HepG2 (cell line): ENCODE data around the gene NOL4L. TPM values are rescaled to one million over a fixed set of nuclear protein-coding genes. Genes with fewer than 3 reads are reported as not detected.

Experiments used
- ATAC-seq: fragments of 200-7000 bp; cut with Tn5 transposase; 3 replicates; pipeline ENCODE4 v1.9.1; 2020; ENCODE audit warnings: mild to moderate bottlenecking, moderate library complexity
- BruUV-seq: library from RNA; stranded (reverse); fragments of 400-500 nt; replicated peaks from 2 replicates; lab custom pipeline; 2021; lab: Mats Ljungman, UMichigan
- CTCF ChIA-PET: fragments of 300-600 bp; formaldehyde crosslinking; extraction: SDS; loops from one replicate; lab custom pipeline; 2021; ENCODE audit warnings: low total read pairs, inconsistent platforms, low intra/inter-chr PET ratio; lab: Yijun Ruan, JAX
- POLR2A ChIA-PET: fragments of 350-600 bp; sonication (Branson Sonifier 250); formaldehyde crosslinking; loops from one replicate; lab custom pipeline; 2020; ENCODE audit warnings: antibody characterized with exemption, inconsistent platforms; lab: Yijun Ruan, JAX
- DNase-seq: peaks from one replicate; pipeline ENCODE4 v3.0.0-alpha.2; 2015; ENCODE audit warnings: low spot score
- FAIRE-seq: peaks from 3 replicates; lab custom pipeline; 2011; peaks lifted over from hg19 to GRCh38; lab: Jason Lieb, UNC
- H2AFZ ChIP-seq: one replicate; pipeline ENCODE4 v1.6.1; 2011; ENCODE audit warnings: low read length, inconsistent platforms
- H3K27ac ChIP-seq: fragments of 300-600 bp; 3 replicates; pipeline ENCODE4 v1.8.0; 2011; ENCODE audit warnings: mixed run types, mild to moderate bottlenecking, mixed read lengths, low read length, inconsistent platforms; ENCODE audit not compliant: insufficient read depth; ENCODE audit errors: extremely low read length
- H3K27me3 ChIP-seq, 2 experiments: fragments of 200-600 bp in 1 of 2; 2 replicates in 1 of 2; 3 replicates in 1 of 2; pipeline versions ENCODE4 v1.6.0 to v1.8.0; 2011; ENCODE audit warnings: low read length in 2 of 2, mild to moderate bottlenecking in 2 of 2, moderate library complexity in 2 of 2, inconsistent platforms in 1 of 2; ENCODE audit not compliant: insufficient read depth in 2 of 2, control insufficient read depth in 1 of 2
- H3K36me3 ChIP-seq, 2 experiments: fragments of 200-600 bp in 1 of 2; replicated peaks in 1 of 2; 2 replicates in 1 of 2; 3 replicates in 1 of 2; pipeline versions ENCODE4 v1.5.1 to v1.8.0; 2011; ENCODE audit warnings: low read length in 2 of 2, inconsistent platforms in 1 of 2; ENCODE audit not compliant: insufficient read depth in 2 of 2, control insufficient read depth in 1 of 2
- H3K4me1 ChIP-seq: 2 replicates; pipeline ENCODE4 v1.5.1; 2012; ENCODE audit warnings: low read length, inconsistent platforms; ENCODE audit not compliant: insufficient read depth
- H3K4me2 ChIP-seq: 2 replicates; pipeline ENCODE4 v1.6.0; 2011; ENCODE audit warnings: low read depth, low read length, inconsistent platforms
- H3K4me3 ChIP-seq, 3 experiments: fragments of 200-600 bp in 1 of 3; sonication (generic), shearing (Covaris generic) in 1 of 3; replicated peaks in 1 of 3; 2 replicates each; pipeline ENCODE4 v1.5.1; 2011 to 2016; ENCODE audit warnings: low read length in 3 of 3, inconsistent platforms in 2 of 3, low read depth in 2 of 3, mild to moderate bottlenecking in 2 of 3, control low read depth in 1 of 3, mixed read lengths in 1 of 3; ENCODE audit not compliant: insufficient read depth in 1 of 3
- H3K79me2 ChIP-seq: one replicate; pipeline ENCODE4 v1.6.1; 2011; ENCODE audit warnings: low read length, inconsistent platforms; ENCODE audit not compliant: insufficient read depth
- H3K9ac ChIP-seq: 2 replicates; pipeline ENCODE4 v1.6.0; 2011; ENCODE audit warnings: mild to moderate bottlenecking, low read depth, low read length, inconsistent platforms; ENCODE audit not compliant: insufficient read depth
- H3K9me3 ChIP-seq: 2 replicates; pipeline ENCODE4 v1.5.1; 2012; ENCODE audit warnings: mild to moderate bottlenecking, low read length
- H4K20me1 ChIP-seq: 2 replicates; pipeline ENCODE4 v1.6.0; 2011; ENCODE audit warnings: inconsistent platforms, mild to moderate bottlenecking, low read length, moderate library complexity; ENCODE audit not compliant: insufficient read depth
- EP300 ChIP-seq, 3 experiments: sonication (generic) in 1 of 3; formaldehyde crosslinking in 1 of 3; IDR thresholded peaks; 2 replicates each; pipeline versions ENCODE4 v1.5.1 to v1.6.1; 2011 to 2020; ENCODE audit warnings: low read depth in 2 of 3, low read length in 2 of 3, borderline replicate concordance in 1 of 3, improper control_type of control experiment in 1 of 3, mild to moderate bottlenecking in 1 of 3, missing genetic modification reagents in 1 of 3, moderate library complexity in 1 of 3
- FOSL1 ChIP-seq: sonication (generic); formaldehyde crosslinking; IDR thresholded peaks from 2 replicates; pipeline ENCODE4 v1.9.0; 2021; ENCODE audit warnings: missing genetic modification reagents, borderline replicate concordance
- HDAC1 ChIP-seq: sonication (generic); formaldehyde crosslinking; IDR thresholded peaks from 2 replicates; pipeline ENCODE4 v1.5.1; 2020; ENCODE audit warnings: mild to moderate bottlenecking, missing genetic modification reagents
- HNF4G ChIP-seq, 2 experiments: sonication (generic) in 1 of 2; formaldehyde crosslinking in 1 of 2; IDR thresholded peaks; 2 replicates each; pipeline versions ENCODE4 v1.4.0 to v1.6.1; 2011 to 2020; ENCODE audit warnings: borderline replicate concordance in 2 of 2, low read depth in 2 of 2, mild to moderate bottlenecking in 2 of 2, low read length in 1 of 2, missing genetic modification reagents in 1 of 2, moderate library complexity in 1 of 2
- HNRNPL ChIP-seq: fragments of 200-400 bp; formaldehyde crosslinking; IDR thresholded peaks from 2 replicates; pipeline ENCODE4 v1.6.1; 2017; ENCODE audit warnings: mild to moderate bottlenecking, low read depth, low read length
- HOXA3 ChIP-seq: sonication (generic); formaldehyde crosslinking; IDR thresholded peaks from 2 replicates; pipeline ENCODE4 v1.5.0; 2020; ENCODE audit warnings: missing genetic modification reagents
- IKZF5 ChIP-seq: IDR thresholded peaks from 2 replicates; pipeline ENCODE4 v1.6.1; 2018; ENCODE audit warnings: missing genetic modification reagents, mild to moderate bottlenecking, missing compliant biosample characterization
- JUND ChIP-seq: sonication (generic); formaldehyde crosslinking; IDR thresholded peaks from 2 replicates; pipeline ENCODE4 v1.8.0; 2022; ENCODE audit warnings: mild to moderate bottlenecking, missing genetic modification reagents
- NONO ChIP-seq, 2 experiments: fragments of 450-650 bp in 1 of 2; sonication (generic) in 1 of 2; formaldehyde crosslinking in 1 of 2; IDR thresholded peaks in 1 of 2; conservative IDR thresholded peaks in 1 of 2; 2 replicates each; pipeline versions ENCODE4 v1.6.1 to v1.8.0; 2017 to 2022; ENCODE audit warnings: mild to moderate bottlenecking in 1 of 2, missing genetic modification reagents in 1 of 2, moderate library complexity in 1 of 2
- PAF1 ChIP-seq: IDR thresholded peaks from 2 replicates; pipeline ENCODE4 v1.6.1; 2016; ENCODE audit warnings: missing genetic modification reagents, missing compliant biosample characterization
- POLR2A ChIP-seq, 2 experiments: IDR thresholded peaks; 2 replicates each; pipeline ENCODE4 v1.6.1; 2011; ENCODE audit warnings: low read depth in 2 of 2, low read length in 2 of 2, mild to moderate bottlenecking in 1 of 2, moderate library complexity in 1 of 2; ENCODE audit not compliant: insufficient read depth in 1 of 2
- RBM22 ChIP-seq: fragments of 200-400 bp; formaldehyde crosslinking; optimal IDR thresholded peaks from 2 replicates; pipeline ENCODE3; 2017; ENCODE audit warnings: mild to moderate bottlenecking, low read length, moderate library complexity
- SALL1 ChIP-seq: sonication (generic); formaldehyde crosslinking; IDR thresholded peaks from 2 replicates; pipeline ENCODE4 v1.8.0; 2022; ENCODE audit warnings: mild to moderate bottlenecking, missing genetic modification reagents
- SP2 ChIP-seq: sonication (generic); formaldehyde crosslinking; IDR thresholded peaks from 2 replicates; pipeline ENCODE4 v1.5.1; 2020; ENCODE audit warnings: mild to moderate bottlenecking, missing genetic modification reagents
- THYN1 ChIP-seq: sonication (generic); formaldehyde crosslinking; IDR thresholded peaks from 2 replicates; pipeline ENCODE4 v1.8.1; 2023; ENCODE audit warnings: low read depth, mild to moderate bottlenecking, moderate library complexity, missing genetic modification reagents, borderline replicate concordance
- ZFY ChIP-seq: sonication (generic); formaldehyde crosslinking; IDR thresholded peaks from 2 replicates; pipeline ENCODE4 v1.4.0; 2020; ENCODE audit warnings: missing genetic modification reagents
- ZMYM2 ChIP-seq: sonication (generic); formaldehyde crosslinking; IDR thresholded peaks from 2 replicates; pipeline ENCODE4 v1.8.0; 2022; ENCODE audit warnings: mild to moderate bottlenecking, missing genetic modification reagents
- ZNF619 ChIP-seq: sonication (generic); formaldehyde crosslinking; IDR thresholded peaks from 2 replicates; pipeline ENCODE4 v1.4.0; 2020; ENCODE audit warnings: mild to moderate bottlenecking, missing genetic modification reagents
- WGBS: methylation state at CpG from one replicate; pipeline ENCODE4 v1.1.6; 2017; ENCODE audit warnings: low lambda C conversion rate; 5-methylcytosine and 5-hydroxymethylcytosine counted together
- in situ Hi-C: cut with HindIII; loops from 2 replicates; pipeline ENCODE4 v1.10.0; 2017; ENCODE audit warnings: low pct_unique_long_range_greater_than_20kb; ENCODE audit not compliant: extremely low pct_ligation_motif_present
- intact Hi-C: fragments of 100-400 bp; cut with micrococcal nuclease; formaldehyde crosslinking; loops from one replicate; pipeline ENCODE4 v1.10.0; 2022; ENCODE audit not compliant: unreplicated experiment
- polyA plus RNA-seq, 8 experiments: library from polyadenylated mRNA; depleted of rRNA in 3 of 8; stranded (reverse) in 7 of 8; unstranded in 1 of 8; fragments of >200 nt; fragmentation: Illumina TruSeq in 4 of 8; extraction: Trizol in 4 of 8; gene quantifications; 2 replicates each; pipeline versions ENCODE4 v1.2.1 to v1.2.3, GENCODE V29; 2011 to 2016; ENCODE audit warnings: low read depth in 4 of 8, missing spikeins in 1 of 8, mixed read lengths in 1 of 8; ENCODE audit not compliant: insufficient read depth in 1 of 8
- total RNA-seq, 5 experiments: library from RNA; depleted of rRNA; stranded (reverse); fragments of >200 nt; fragmentation: Illumina TruSeq; extraction: Trizol; gene quantifications; 2 replicates each; pipeline ENCODE4 v1.2.3, GENCODE V29; 2016; ENCODE audit warnings: low read depth in 1 of 5
- TF ChIP-seq, protein P1 (sequence below): sonication (generic); formaldehyde crosslinking; conservative IDR thresholded peaks from 2 replicates; pipeline ENCODE4 v1.4.0; 2020; ENCODE audit warnings: mild to moderate bottlenecking, missing genetic modification reagents, moderate library complexity

The NOL4L gene
- total and polyA plus RNA-seq, 2 of the 13 experiments (the other 11 are each of a cell fraction or from before 2014, with no cell fraction given), result 16.6 to 35.4 TPM

GRCh38 chr20:32440069-32440757, 144.9 kb downstream of the NOL4L start:
- CTCF ChIA-PET, result no interaction called here
- POLR2A ChIA-PET, result interaction anchor here (0.9 kb wide), 1 partner anchor 82 kb away, joined by 3 read pairs; the partner anchor contains the start of gene ASXL1
- ATAC-seq, result peak; percentile 2; the same call in 1 of the 3 replicates
- intact Hi-C loops (no loop called here), in situ Hi-C loops (no loop called here)
- Histone ChIP-seq H4K20me1 (peaks cover 30% of the 10 kb centered on the region; the same call in 1 of the 2 replicates), H3K36me3 (peaks cover 34 to 67% of the 10 kb centered on the region in 2 experiments), H3K4me2 (no peak overlapping the region), H3K9ac (no peak overlapping the region), H3K4me3 (no peak overlapping the region), H3K27ac (no peak overlapping the region), H2AFZ (no peak overlapping the region), H3K27me3 (no peaks in the 10 kb centered on the region), H3K9me3 (no peaks in the 10 kb centered on the region), H3K79me2 (no peaks in the 10 kb centered on the region), H3K4me1 (peaks cover 53% of the 10 kb centered on the region)
- DNase-seq, result no peak
- BruUV-seq, result no TSS peak
- 95% methylated on average over 5 of the region's 6 CpGs for WGBS
- no peak for FAIRE-seq
- TF ChIP-seq HNRNPL, result no peak
- no peak for TF ChIP-seq EP300 (IDR thresholded peaks at IDR 0.05; ENCODE audit: low read depth in 2 of 2, low read length in 2 of 2)
- TF ChIP-seq EP300 (CRISPR knock-in tag; IDR thresholded peaks at IDR 0.05; ENCODE audit: borderline replicate concordance), result no peak
- peak; percentile 14; the same call in 1 of the 2 replicates for TF ChIP-seq ZNF619 (CRISPR knock-in tag)
- TF ChIP-seq, protein P1, sequence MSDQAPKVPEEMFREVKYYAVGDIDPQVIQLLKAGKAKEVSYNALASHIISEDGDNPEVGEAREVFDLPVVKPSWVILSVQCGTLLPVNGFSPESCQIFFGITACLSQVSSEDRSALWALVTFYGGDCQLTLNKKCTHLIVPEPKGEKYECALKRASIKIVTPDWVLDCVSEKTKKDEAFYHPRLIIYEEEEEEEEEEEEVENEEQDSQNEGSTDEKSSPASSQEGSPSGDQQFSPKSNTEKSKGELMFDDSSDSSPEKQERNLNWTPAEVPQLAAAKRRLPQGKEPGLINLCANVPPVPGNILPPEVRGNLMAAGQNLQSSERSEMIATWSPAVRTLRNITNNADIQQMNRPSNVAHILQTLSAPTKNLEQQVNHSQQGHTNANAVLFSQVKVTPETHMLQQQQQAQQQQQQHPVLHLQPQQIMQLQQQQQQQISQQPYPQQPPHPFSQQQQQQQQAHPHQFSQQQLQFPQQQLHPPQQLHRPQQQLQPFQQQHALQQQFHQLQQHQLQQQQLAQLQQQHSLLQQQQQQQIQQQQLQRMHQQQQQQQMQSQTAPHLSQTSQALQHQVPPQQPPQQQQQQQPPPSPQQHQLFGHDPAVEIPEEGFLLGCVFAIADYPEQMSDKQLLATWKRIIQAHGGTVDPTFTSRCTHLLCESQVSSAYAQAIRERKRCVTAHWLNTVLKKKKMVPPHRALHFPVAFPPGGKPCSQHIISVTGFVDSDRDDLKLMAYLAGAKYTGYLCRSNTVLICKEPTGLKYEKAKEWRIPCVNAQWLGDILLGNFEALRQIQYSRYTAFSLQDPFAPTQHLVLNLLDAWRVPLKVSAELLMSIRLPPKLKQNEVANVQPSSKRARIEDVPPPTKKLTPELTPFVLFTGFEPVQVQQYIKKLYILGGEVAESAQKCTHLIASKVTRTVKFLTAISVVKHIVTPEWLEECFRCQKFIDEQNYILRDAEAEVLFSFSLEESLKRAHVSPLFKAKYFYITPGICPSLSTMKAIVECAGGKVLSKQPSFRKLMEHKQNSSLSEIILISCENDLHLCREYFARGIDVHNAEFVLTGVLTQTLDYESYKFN (CRISPR knock-in tag), result 0 out of 2 replicates have a peak, but pooled peaks have one; percentile 23
- TF ChIP-seq FOSL1 (CRISPR knock-in tag), result no peak
- no peak for TF ChIP-seq NONO (IDR thresholded peaks at IDR 0.05)
- TF ChIP-seq NONO (CRISPR knock-in tag; conservative IDR thresholded peaks at IDR 0.05), result peak; percentile 29; the same call in 1 of the 2 replicates
- peak; percentile 58; the same call in 1 of the 2 replicates for TF ChIP-seq ZMYM2 (CRISPR knock-in tag)
- TF ChIP-seq JUND (CRISPR knock-in tag), result peak; percentile 29; the same call in 1 of the 2 replicates
- TF ChIP-seq SP2 (CRISPR knock-in tag), result no peak
- 0 out of 2 replicates have a peak, but pooled peaks have one; percentile 17 for TF ChIP-seq IKZF5 (CRISPR knock-in tag)
- TF ChIP-seq HDAC1 (CRISPR knock-in tag), result peak; percentile 39; the same call in 1 of the 2 replicates
- TF ChIP-seq SALL1, result peak; percentile 39; the same call in 1 of the 2 replicates
- TF ChIP-seq POLR2A (IDR thresholded peaks at IDR 0.05; ENCODE audit: insufficient read depth in 1 of 2, low read depth in 2 of 2, low read length in 2 of 2), result peak; percentile 18 to 44; a peak in 1 of 4 replicates
- peak; percentile 15; the same call in 1 of the 2 replicates for TF ChIP-seq ZFY (CRISPR knock-in tag)
- TF ChIP-seq HOXA3 (CRISPR knock-in tag), result peak; percentile 68; the same call in 1 of the 2 replicates
- peak; percentile 57 for TF ChIP-seq HNF4G (IDR thresholded peaks at IDR 0.05; ENCODE audit: borderline replicate concordance, low read depth, low read length)
- TF ChIP-seq HNF4G (CRISPR knock-in tag; IDR thresholded peaks at IDR 0.05; ENCODE audit: borderline replicate concordance, low read depth), result no peak
- peak; percentile 70 for TF ChIP-seq RBM22
- TF ChIP-seq PAF1 (CRISPR knock-in tag), result peak; percentile 71; the same call in 1 of the 2 replicates
- TF ChIP-seq THYN1, result no peak
